Stimulated activated naive B cell treated with anti-CD40 and anti-IgM and Interleukin-4, amounts not matched to agents 10 μg/mL and 1 μg/mL and 100 μg/mL, for 72 hours (primary cell): ENCODE results near the gene CABP1.
A peak's percentile ranks its signal among the peaks of the same experiment; 100 is the strongest.

Experiments used
- ATAC-seq, 2 donors: fragments of 150-1000 bp; cut with Tn5 transposase; replicated peaks; 2 replicates each; pipeline ENCODE4 v1.10.0; 2021; ENCODE audit warnings: moderate library complexity in 1 of 2
- DNase-seq: peaks from one replicate; pipeline ENCODE4 v3.0.0; 2021
- H3K27ac Mint-ChIP-seq: one replicate; pipeline ENCODE4 v1.8.0; 2022; ENCODE audit warnings: mild to moderate bottlenecking, mixed read lengths
- H3K27me3 Mint-ChIP-seq, 2 donors: one replicate each; pipeline ENCODE4 v1.8.0; 2022; ENCODE audit warnings: mixed read lengths in 2 of 2
- H3K36me3 Mint-ChIP-seq, 2 donors: one replicate each; pipeline ENCODE4 v1.8.0; 2022; ENCODE audit warnings: mixed read lengths in 2 of 2, mild to moderate bottlenecking in 1 of 2
- H3K4me1 Mint-ChIP-seq, 2 donors: one replicate each; pipeline ENCODE4 v1.8.0; 2022; ENCODE audit warnings: mixed read lengths in 2 of 2, mild to moderate bottlenecking in 1 of 2
- H3K4me3 Mint-ChIP-seq, 2 donors: one replicate each; pipeline ENCODE4 v1.8.0; 2022; ENCODE audit warnings: mild to moderate bottlenecking in 2 of 2, mixed read lengths in 2 of 2, moderate library complexity in 1 of 2
- H3K9me3 Mint-ChIP-seq, 2 donors: one replicate each; pipeline ENCODE4 v1.8.0; 2022; ENCODE audit warnings: mixed read lengths in 2 of 2, mild to moderate bottlenecking in 1 of 2

Gene CABP1

GRCh38 chr12:120705618-120706017 lies 65.2 kb downstream of the CABP1 start:
- H3K36me3 Mint-ChIP-seq, result peaks cover 26 to 37% of the 10 kb centered on the region in 2 donors
- H3K4me1 Mint-ChIP-seq, result peaks cover 4 to 5% of the 10 kb centered on the region in 2 donors
- H3K4me3 Mint-ChIP-seq, result no peak overlapping the region
- DNase-seq (no peak), ATAC-seq (no peak)
- no peaks in the 10 kb centered on the region for H3K9me3 Mint-ChIP-seq
- no peaks in the 10 kb centered on the region for H3K27me3 Mint-ChIP-seq
- H3K27ac Mint-ChIP-seq, result no peak overlapping the region

GRCh38 chr12:120706029-120706428 lies 65.6 kb downstream of the CABP1 start:
- no peak for DNase-seq
- H3K4me3 Mint-ChIP-seq, result no peak overlapping the region
- peaks cover 22 to 33% of the 10 kb centered on the region in 2 donors for H3K36me3 Mint-ChIP-seq
- H3K27me3 Mint-ChIP-seq, result no peaks in the 10 kb centered on the region
- no peaks in the 10 kb centered on the region for H3K9me3 Mint-ChIP-seq
- H3K4me1 Mint-ChIP-seq, result peaks cover 5 to 7% of the 10 kb centered on the region in 2 donors
- ATAC-seq, result no peak
- H3K27ac Mint-ChIP-seq, result no peak overlapping the region

GRCh38 chr12:120708651-120709050 lies 68.2 kb downstream of the CABP1 start:
- H3K36me3 Mint-ChIP-seq, result peaks cover 6 to 14% of the 10 kb centered on the region in 2 donors
- ATAC-seq (no peak), DNase-seq (no peak)
- no peaks in the 10 kb centered on the region for H3K27me3 Mint-ChIP-seq
- no peaks in the 10 kb centered on the region for H3K9me3 Mint-ChIP-seq
- H3K4me3 Mint-ChIP-seq, result no peak overlapping the region
- H3K27ac Mint-ChIP-seq, result no peak overlapping the region
- H3K4me1 Mint-ChIP-seq, result peaks cover 16 to 21% of the 10 kb centered on the region in 2 donors

- no peaks in the 10 kb centered on the region for H3K9me3 Mint-ChIP-seq
- H3K4me1 Mint-ChIP-seq, result peaks cover 20 to 25% of the 10 kb centered on the region in 2 donors
- H3K27me3 Mint-ChIP-seq, result no peaks in the 10 kb centered on the region
- H3K36me3 Mint-ChIP-seq, result peaks cover 10 to 24% of the 10 kb centered on the region in 2 donors
- peak; percentile 39 for DNase-seq
- ATAC-seq, result peak; percentile 82 to 86
- H3K27ac Mint-ChIP-seq, result peak within 1 kb of the TSS; percentile 86
- peak within 1 kb of the TSS; percentile 87 to 93 for H3K4me3 Mint-ChIP-seq
These were observed 69.8 kb downstream of the CABP1 start, which contains the start of gene UNC119B for GRCh38 chr12:120710031-120710804. TSS of gene UNC119B (plus strand) at chr12:120710458. CDS start at chr12:120710475, 17 bp downstream.

- peak; percentile 49 to 56 for ATAC-seq
- H3K4me1 Mint-ChIP-seq, result peaks cover 20 to 25% of the 10 kb centered on the region in 2 donors
- peak overlapping the region; percentile 87 to 93 for H3K4me3 Mint-ChIP-seq
- H3K36me3 Mint-ChIP-seq, result peaks cover 8 to 19% of the 10 kb centered on the region in 2 donors
- H3K9me3 Mint-ChIP-seq, result no peaks in the 10 kb centered on the region
- no peaks in the 10 kb centered on the region for H3K27me3 Mint-ChIP-seq
- H3K27ac Mint-ChIP-seq, result peak overlapping the region; percentile 82
- DNase-seq, result no peak
These were observed 70.4 kb downstream of the CABP1 start for GRCh38 chr12:120710805-120711296.

- ATAC-seq, result no peak
- H3K4me1 Mint-ChIP-seq, result peaks cover 20 to 25% of the 10 kb centered on the region in 2 donors
- no peaks in the 10 kb centered on the region for H3K9me3 Mint-ChIP-seq
- peaks cover 12 to 18% of the 10 kb centered on the region in 2 donors for H3K36me3 Mint-ChIP-seq
- no peaks in the 10 kb centered on the region for H3K27me3 Mint-ChIP-seq
- no peak for DNase-seq
- H3K4me3 Mint-ChIP-seq, result peak overlapping the region; percentile 87 to 93
- peak overlapping the region; percentile 82 for H3K27ac Mint-ChIP-seq
These were observed 71.0 kb downstream of the CABP1 start for GRCh38 chr12:120711411-120711810.

GRCh38 chr12:120712610-120713009 lies 72.2 kb downstream of the CABP1 start:
- Mint-ChIP-seq H3K4me3 (no peak overlapping the region), H3K27ac (no peak overlapping the region), H3K27me3 (no peaks in the 10 kb centered on the region), H3K4me1 (peaks cover 20 to 25% of the 10 kb centered on the region in 2 donors), H3K36me3 (peaks cover 18 to 23% of the 10 kb centered on the region in 2 donors), H3K9me3 (no peaks in the 10 kb centered on the region)
- no peak for ATAC-seq
- DNase-seq, result no peak

GRCh38 chr12:120713861-120714482 lies 73.5 kb downstream of the CABP1 start:
- H3K27ac Mint-ChIP-seq, result no peak overlapping the region

More at GRCh38 chr12:120713861-120714482, 73.5 kb downstream of the CABP1 start:
- Mint-ChIP-seq H3K4me1 (peaks cover 20 to 32% of the 10 kb centered on the region in 2 donors), H3K4me3 (no peak overlapping the region), H3K9me3 (no peaks in the 10 kb centered on the region), H3K36me3 (peaks cover 27 to 31% of the 10 kb centered on the region in 2 donors), H3K27me3 (no peaks in the 10 kb centered on the region)
- ATAC-seq, result peak; percentile 74 to 76
- DNase-seq, result peak; percentile 53
